GM11168 (cell line): ENCODE results near the gene CSRP2.

Experiments
- in situ Hi-C: fragments of 300-500 bp; cut with MboI; formaldehyde crosslinking; loops from one replicate; pipeline ENCODE4 v1.12.0; 2022; ENCODE audit warnings: low sequenced_read_pairs; ENCODE audit not compliant: unreplicated experiment

CSRP2 gene

GRCh38 chr12:76878899-76879709, at the start of gene CSRP2:
Gene CSRP2 (minus strand): TSS chr12:76879019. CDS start chr12:76866260, 12,759 bp downstream.
- in situ Hi-C loops, result no loop called here

- in situ Hi-C loops, result no loop called here
Measured at GRCh38 chr12:76927170-76927784, 48.5 kb upstream of the CSRP2 start.

GRCh38 chr12:76925135-76925534, 46.3 kb upstream of the CSRP2 start:
- in situ Hi-C loops, result no loop called here

GRCh38 chr12:76922866-76923265, 44.0 kb upstream of the CSRP2 start:
- in situ Hi-C loops, result loop anchor here (25.0 kb wide), 1 partner anchor 286 kb away; no protein-coding TSS in a partner anchor

GRCh38 chr12:76921891-76922664, 43.3 kb upstream of the CSRP2 start:
- in situ Hi-C loops, result loop anchor here (25.0 kb wide), 1 partner anchor 285 kb away; no protein-coding TSS in a partner anchor

GRCh38 chr12:76921100-76921471, 42.3 kb upstream of the CSRP2 start:
- in situ Hi-C loops, result loop anchor here (25.0 kb wide), 1 partner anchor 284 kb away; no protein-coding TSS in a partner anchor

- in situ Hi-C loops, result loop anchor here (25.0 kb wide), 1 partner anchor 283 kb away; no protein-coding TSS in a partner anchor
Measured at GRCh38 chr12:76920172-76921099, 41.6 kb upstream of the CSRP2 start.

- in situ Hi-C loops, result loop anchor here (25.0 kb wide), 1 partner anchor 282 kb away; no protein-coding TSS in a partner anchor
Measured at GRCh38 chr12:76919383-76920171, 40.8 kb upstream of the CSRP2 start.

- in situ Hi-C loops, result loop anchor here (25.0 kb wide), 1 partner anchor 279 kb away; no protein-coding TSS in a partner anchor
Measured at GRCh38 chr12:76916170-76916540, 37.3 kb upstream of the CSRP2 start.

- in situ Hi-C loops, result loop anchor here (25.0 kb wide), 1 partner anchor 278 kb away; no protein-coding TSS in a partner anchor
Measured at GRCh38 chr12:76915361-76916169, 36.7 kb upstream of the CSRP2 start.

GRCh38 chr12:76914102-76914859, 35.5 kb upstream of the CSRP2 start:
- in situ Hi-C loops, result loop anchor here (25.0 kb wide), 1 partner anchor 277 kb away; no protein-coding TSS in a partner anchor

GRCh38 chr12:76909290-76909689, 30.5 kb upstream of the CSRP2 start:
- in situ Hi-C loops, result loop anchor here (25.0 kb wide), 1 partner anchor 272 kb away; no protein-coding TSS in a partner anchor

GRCh38 chr12:76908303-76909017, 29.6 kb upstream of the CSRP2 start:
- in situ Hi-C loops, result loop anchor here (25.0 kb wide), 1 partner anchor 271 kb away; no protein-coding TSS in a partner anchor

- in situ Hi-C loops, result loop anchor here (25.0 kb wide), 1 partner anchor 265 kb away; no protein-coding TSS in a partner anchor
Measured at GRCh38 chr12:76901628-76902380, 23.0 kb upstream of the CSRP2 start.

GRCh38 chr12:76899522-76899921, 20.7 kb upstream of the CSRP2 start:
- in situ Hi-C loops, result no loop called here

- in situ Hi-C loops, result no loop called here
Measured at GRCh38 chr12:76898442-76898841, 19.6 kb upstream of the CSRP2 start.
